ENCODE measurements around the gene VCAM1.

The VCAM1 gene

GRCh38 chr1:100736324-100736723 is 16.8 kb downstream of the VCAM1 start:
- no peak for DNase-seq (ENCODE audit: low read depth)
- H3K4me3 ChIP-seq (ENCODE audit: low read length) = no peak overlapping the region
- TF ChIP-seq, protein P1, sequence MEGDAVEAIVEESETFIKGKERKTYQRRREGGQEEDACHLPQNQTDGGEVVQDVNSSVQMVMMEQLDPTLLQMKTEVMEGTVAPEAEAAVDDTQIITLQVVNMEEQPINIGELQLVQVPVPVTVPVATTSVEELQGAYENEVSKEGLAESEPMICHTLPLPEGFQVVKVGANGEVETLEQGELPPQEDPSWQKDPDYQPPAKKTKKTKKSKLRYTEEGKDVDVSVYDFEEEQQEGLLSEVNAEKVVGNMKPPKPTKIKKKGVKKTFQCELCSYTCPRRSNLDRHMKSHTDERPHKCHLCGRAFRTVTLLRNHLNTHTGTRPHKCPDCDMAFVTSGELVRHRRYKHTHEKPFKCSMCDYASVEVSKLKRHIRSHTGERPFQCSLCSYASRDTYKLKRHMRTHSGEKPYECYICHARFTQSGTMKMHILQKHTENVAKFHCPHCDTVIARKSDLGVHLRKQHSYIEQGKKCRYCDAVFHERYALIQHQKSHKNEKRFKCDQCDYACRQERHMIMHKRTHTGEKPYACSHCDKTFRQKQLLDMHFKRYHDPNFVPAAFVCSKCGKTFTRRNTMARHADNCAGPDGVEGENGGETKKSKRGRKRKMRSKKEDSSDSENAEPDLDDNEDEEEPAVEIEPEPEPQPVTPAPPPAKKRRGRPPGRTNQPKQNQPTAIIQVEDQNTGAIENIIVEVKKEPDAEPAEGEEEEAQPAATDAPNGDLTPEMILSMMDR (conservative IDR thresholded peaks at IDR 0.05; ENCODE audit: low read depth, low read length) = no peak

DNA sequence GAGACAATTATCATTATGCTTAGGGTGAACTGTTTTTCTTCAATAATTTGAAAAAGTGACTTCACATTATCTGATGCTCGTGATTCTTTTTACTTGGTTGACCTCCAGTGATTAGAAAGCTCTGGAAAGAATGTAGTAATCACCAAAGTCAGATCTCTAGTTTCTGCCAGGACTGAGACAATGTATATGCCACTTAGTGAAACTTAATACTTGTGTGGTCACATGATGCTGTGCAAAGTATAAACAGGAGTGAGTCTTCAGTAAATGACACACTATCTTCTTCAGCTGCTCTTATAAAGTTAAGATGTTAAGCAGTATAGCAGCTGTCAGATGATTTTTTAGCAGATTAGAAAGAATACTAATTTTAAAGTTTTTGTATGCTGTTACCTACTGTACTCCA is 17.2 kb downstream of the VCAM1 start:
- no peak for DNase-seq (ENCODE audit: low read depth)
- TF ChIP-seq, protein P1 (conservative IDR thresholded peaks at IDR 0.05; ENCODE audit: low read depth, low read length) = no peak

DNA sequence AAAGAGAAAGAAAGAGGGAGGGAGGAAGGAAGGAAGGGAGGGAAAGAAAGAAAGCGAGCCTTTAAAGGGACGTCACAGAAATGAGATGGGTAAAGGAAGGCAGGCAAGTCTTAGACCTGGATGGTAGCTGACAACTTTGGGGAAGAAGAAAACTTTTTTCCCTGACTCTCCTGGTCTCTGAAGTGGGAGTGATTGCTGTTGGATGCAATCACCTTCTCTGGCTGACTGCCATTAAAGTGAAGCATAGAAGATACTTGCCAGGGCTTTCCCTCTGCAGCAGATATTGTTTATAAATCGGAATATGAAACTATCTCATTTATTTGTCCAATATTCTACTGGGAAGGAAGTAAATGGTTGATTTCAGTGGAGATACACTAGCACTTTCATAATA is 27.0 kb downstream of the VCAM1 start:
- no peak for DNase-seq (ENCODE audit: low read depth)
- TF ChIP-seq, protein P1 (conservative IDR thresholded peaks at IDR 0.05; ENCODE audit: low read depth, low read length) = no peak
- H3K4me3 ChIP-seq (ENCODE audit: low read length) = no peak overlapping the region

More for the DNA sequence above, 17.2 kb downstream of the VCAM1 start:
- H3K4me3 ChIP-seq (ENCODE audit: low read length) = no peak overlapping the region

GRCh38 chr1:100747771-100748170 is 28.2 kb downstream of the VCAM1 start:
- H3K4me3 ChIP-seq (ENCODE audit: low read length) = no peak overlapping the region
- TF ChIP-seq, protein P1 (conservative IDR thresholded peaks at IDR 0.05; ENCODE audit: low read depth, low read length) = no peak
- no peak for DNase-seq (ENCODE audit: low read depth)

GRCh38 chr1:100750005-100750885 is 30.7 kb downstream of the VCAM1 start:
- H3K4me3 ChIP-seq (ENCODE audit: low read length) = no peak overlapping the region
- no peak for DNase-seq (ENCODE audit: low read depth)
- TF ChIP-seq, protein P1 (conservative IDR thresholded peaks at IDR 0.05; ENCODE audit: low read depth, low read length) = no peak

- H3K4me3 ChIP-seq (ENCODE audit: low read length) = no peak overlapping the region
- TF ChIP-seq, protein P1 (conservative IDR thresholded peaks at IDR 0.05; ENCODE audit: low read depth, low read length) = no peak
- DNase-seq (ENCODE audit: low read depth) = no peak
Observed at GRCh38 chr1:100752791-100753190, 33.2 kb downstream of the VCAM1 start.

- TF ChIP-seq, protein P1 (conservative IDR thresholded peaks at IDR 0.05; ENCODE audit: low read depth, low read length) = no peak
- no peak for DNase-seq (ENCODE audit: low read depth)
- no peak overlapping the region for H3K4me3 ChIP-seq (ENCODE audit: low read length)
Observed at GRCh38 chr1:100757946-100758345, 38.4 kb downstream of the VCAM1 start.

Measured in retinal pigment epithelial cell (primary cell).